ENCODE measurements around the gene LRIG3.
"Not testable (repeated sequence)": the region's sequence is repeated elsewhere in the genome, so short reads cannot be mapped to it uniquely, and the experiment has no call there.

LRIG3 gene

GRCh38 chr12:58860056-58860787 is 60.1 kb downstream of the LRIG3 start:
- no peak for DNase-seq (ENCODE audit: low read depth)

- no peak for DNase-seq (ENCODE audit: low read depth)
Observed at GRCh38 chr12:58858030-58858429, 62.3 kb downstream of the LRIG3 start.

GRCh38 chr12:58857206-58857605 is 63.1 kb downstream of the LRIG3 start:
- not testable (repeated sequence) for DNase-seq (ENCODE audit: low read depth)

- DNase-seq (ENCODE audit: low read depth) = not testable (repeated sequence)
Observed at GRCh38 chr12:58855630-58856029, 64.7 kb downstream of the LRIG3 start.

GRCh38 chr12:58850826-58851225 is 69.5 kb downstream of the LRIG3 start:
- no peak for DNase-seq (ENCODE audit: low read depth)

- DNase-seq (ENCODE audit: low read depth) = no peak
Observed at GRCh38 chr12:58847901-58848600, 72.3 kb downstream of the LRIG3 start.

- DNase-seq (ENCODE audit: low read depth) = no peak
Observed at GRCh38 chr12:58844161-58844560, 76.1 kb downstream of the LRIG3 start.

- no peak for DNase-seq (ENCODE audit: low read depth)
Observed at GRCh38 chr12:58841058-58841798, 79.1 kb downstream of the LRIG3 start.

GRCh38 chr12:58833853-58834252 is 86.5 kb downstream of the LRIG3 start:
- DNase-seq (ENCODE audit: low read depth) = no peak

GRCh38 chr12:58832920-58833319 is 87.4 kb downstream of the LRIG3 start:
- DNase-seq (ENCODE audit: low read depth) = no peak

Measured in T-helper 22 cell (primary cell).